ENCODE data around the gene BPIFB3.
A peak's percentile ranks its signal among the peaks of the same experiment; 100 is the strongest.
"Not testable (repeated sequence)": the region's sequence is repeated elsewhere in the genome, so short reads cannot be mapped to it uniquely, and the experiment has no call there.

BPIFB3 gene

GRCh38 chr20:33119725-33120720, 66.3 kb downstream of the BPIFB3 start:
- CTCF ChIA-PET: no interaction called here
- POLR2A ChIA-PET: no interaction called here

GRCh38 chr20:33120934-33121333, 67.2 kb downstream of the BPIFB3 start:
- H3K27ac ChIP-seq (ENCODE audit: extremely low read depth, low read depth, low read length): no peak overlapping the region
- CTCF ChIA-PET: interaction anchor here (0.8 kb wide), 1 partner anchor 89 kb away, joined by 4 read pairs; no protein-coding TSS in a partner anchor
- no peak overlapping the region for H3K4me3 ChIP-seq (ENCODE audit: low read depth, low read length)
- no peaks in the 10 kb centered on the region for H3K4me1 ChIP-seq (ENCODE audit: control insufficient read depth, insufficient read depth, low read length)
- H3K9me3 ChIP-seq (ENCODE audit: control insufficient read depth, insufficient read depth, low read depth, low read length): no peaks in the 10 kb centered on the region
- POLR2A ChIA-PET: no interaction called here
- TF ChIP-seq INSM2 (tag by site-specific recombination; IDR thresholded peaks at IDR 0.05) (no peak), GLIS2 (tag by site-specific recombination; IDR thresholded peaks at IDR 0.05) (no peak), ZNF449 (tag by site-specific recombination; IDR thresholded peaks at IDR 0.05) (no peak), ZNF768 (tag by site-specific recombination; IDR thresholded peaks at IDR 0.05) (no peak), ZNF23 (tag by site-specific recombination; IDR thresholded peaks at IDR 0.05; ENCODE audit: borderline replicate concordance) (no peak), ZNF843 (tag by site-specific recombination; IDR thresholded peaks at IDR 0.05) (no peak), ZNF274 (IDR thresholded peaks at IDR 0.05; ENCODE audit: low read length) (no peak), ZNF274 (tag by site-specific recombination; IDR thresholded peaks at IDR 0.05; ENCODE audit: borderline replicate concordance) (no peak), ZNF426 (tag by site-specific recombination; IDR thresholded peaks at IDR 0.05) (no peak), ZNF366 (tag by site-specific recombination; conservative IDR thresholded peaks at IDR 0.05) (no peak)
- no peaks in the 10 kb centered on the region for H3K36me3 ChIP-seq (ENCODE audit: control insufficient read depth in 2 of 2, insufficient read depth in 1 of 2, low read length in 2 of 2)

More at GRCh38 chr20:33119725-33120720, 66.3 kb downstream of the BPIFB3 start:
- no peak overlapping the region for H3K4me3 ChIP-seq (ENCODE audit: low read depth, low read length)
- H3K9me3 ChIP-seq (ENCODE audit: control insufficient read depth, insufficient read depth, low read depth, low read length): no peaks in the 10 kb centered on the region
- no peak overlapping the region for H3K27ac ChIP-seq (ENCODE audit: extremely low read depth, low read depth, low read length)
- TF ChIP-seq ZNF548 (tag by site-specific recombination; IDR thresholded peaks at IDR 0.05): no peak
- TF ChIP-seq ZBTB1 (tag by site-specific recombination; IDR thresholded peaks at IDR 0.05): no peak
- no peak for TF ChIP-seq ZNF660 (tag by site-specific recombination; IDR thresholded peaks at IDR 0.05)
- H3K4me1 ChIP-seq (ENCODE audit: control insufficient read depth, insufficient read depth, low read length): no peaks in the 10 kb centered on the region
- no peaks in the 10 kb centered on the region for H3K36me3 ChIP-seq (ENCODE audit: control insufficient read depth in 2 of 2, insufficient read depth in 1 of 2, low read length in 2 of 2)

- POLR2A ChIA-PET: not testable (repeated sequence)
- CTCF ChIA-PET: interaction anchor here (1.0 kb wide), 1 partner anchor 23 kb away, joined by 3 read pairs; no protein-coding TSS in a partner anchor
These were observed 68.6 kb downstream of the BPIFB3 start for GRCh38 chr20:33122297-33122696.

More at GRCh38 chr20:33122297-33122696, 68.6 kb downstream of the BPIFB3 start:
- not testable (repeated sequence) for H3K36me3 ChIP-seq (ENCODE audit: control insufficient read depth in 2 of 2, insufficient read depth in 1 of 2, low read length in 2 of 2); H3K4me1 ChIP-seq (ENCODE audit: control insufficient read depth, insufficient read depth, low read length); H3K4me3 ChIP-seq (ENCODE audit: low read depth, low read length); H3K27ac ChIP-seq (ENCODE audit: extremely low read depth, low read depth, low read length); H3K9me3 ChIP-seq (ENCODE audit: control insufficient read depth, insufficient read depth, low read depth, low read length)
- TF ChIP-seq ZNF585B (tag by site-specific recombination; IDR thresholded peaks at IDR 0.05): peak; percentile 84

Measured in HEK293 (cell line).